Natural killer cell (primary cell): ENCODE data around the gene FBXW10B. TPM values are rescaled to one million over a fixed set of nuclear protein-coding genes. Genes with fewer than 3 reads are reported as not detected.

ENCODE experiments used
- ATAC-seq, 3 donors: fragments of 150-1000 bp in 2 of 3; fragments of 200-7000 bp in 1 of 3; cut with Tn5 transposase; 1 replicate in 1 of 3; 2 replicates in 2 of 3; pipeline ENCODE4 v1.10.0; 2021; ENCODE audit warnings: mild to moderate bottlenecking in 2 of 3, moderate library complexity in 2 of 3
- DNase-seq, 2 donors: peaks; one replicate each; pipeline versions ENCODE4 v3.0.0 to v3.0.0-alpha.2; 2013 to 2021; ENCODE audit warnings: mixed read lengths in 1 of 2
- H3K27ac ChIP-seq: one replicate; pipeline ENCODE4 v1.5.1; 2013; ENCODE audit warnings: mild to moderate bottlenecking, low read length
- H3K27me3 ChIP-seq: one replicate; pipeline ENCODE4 v1.6.1; 2013; ENCODE audit warnings: low read length; ENCODE audit not compliant: control insufficient read depth, insufficient read depth
- H3K36me3 ChIP-seq: one replicate; pipeline ENCODE4 v1.6.1; 2013; ENCODE audit warnings: low read length; ENCODE audit not compliant: control insufficient read depth, insufficient read depth
- H3K4me1 ChIP-seq: one replicate; pipeline ENCODE4 v1.6.1; 2013; ENCODE audit warnings: low read length; ENCODE audit not compliant: control insufficient read depth, insufficient read depth
- H3K4me3 ChIP-seq: one replicate; pipeline ENCODE4 v1.5.1; 2013; ENCODE audit warnings: low read length
- H3K9me3 ChIP-seq: one replicate; pipeline ENCODE4 v1.6.1; 2013; ENCODE audit warnings: low read length; ENCODE audit not compliant: control insufficient read depth, insufficient read depth
- H3K27ac Mint-ChIP-seq, 2 donors: one replicate each; pipeline ENCODE4 v1.8.0; 2022; ENCODE audit warnings: mild to moderate bottlenecking in 2 of 2, mixed read lengths in 2 of 2, moderate library complexity in 1 of 2
- H3K27me3 Mint-ChIP-seq, 2 donors: one replicate each; pipeline ENCODE4 v1.8.0; 2022; ENCODE audit warnings: low read depth in 2 of 2, mixed read lengths in 2 of 2
- H3K36me3 Mint-ChIP-seq: one replicate; pipeline ENCODE4 v1.8.0; 2022; ENCODE audit warnings: mixed read lengths
- H3K4me1 Mint-ChIP-seq, 2 donors: one replicate each; pipeline ENCODE4 v1.8.0; 2022; ENCODE audit warnings: mixed read lengths in 2 of 2
- H3K4me3 Mint-ChIP-seq: one replicate; pipeline ENCODE4 v1.8.0; 2022; ENCODE audit warnings: mild to moderate bottlenecking, moderate library complexity, mixed read lengths
- H3K9me3 Mint-ChIP-seq, 2 donors: one replicate each; pipeline ENCODE4 v1.8.0; 2022; ENCODE audit warnings: mixed read lengths in 2 of 2
- WGBS: methylation state at CpG from one replicate; pipeline ENCODE4 v1.1.7; 2013; ENCODE audit warnings: missing lambda C conversion rate; ENCODE audit not compliant: insufficient coverage; 5-methylcytosine and 5-hydroxymethylcytosine counted together
- intact Hi-C: fragments of 100-400 bp; cut with micrococcal nuclease; formaldehyde crosslinking; loops from one replicate; pipeline ENCODE4 v1.14.2; 2022
- total RNA-seq, 4 donors: library from RNA; stranded (reverse); fragments of 120-200 nt in 1 of 4; gene quantifications; one replicate each; pipeline versions ENCODE4 v1.2.3 to v1.2.4, GENCODE V29; 2013 to 2022
- TF ChIP-seq, protein P1 (sequence below): fragments of 200-600 bp; IDR thresholded peaks from one replicate; pipeline ENCODE4 v1.8.0; 2022; ENCODE audit warnings: antibody characterized with exemption

Gene FBXW10B
- total RNA-seq, 3 donors from 2014 or later (not counting 1 experiment from before 2014, with no cell fraction given) = 0.79 TPM; not detected in 2

DNA sequence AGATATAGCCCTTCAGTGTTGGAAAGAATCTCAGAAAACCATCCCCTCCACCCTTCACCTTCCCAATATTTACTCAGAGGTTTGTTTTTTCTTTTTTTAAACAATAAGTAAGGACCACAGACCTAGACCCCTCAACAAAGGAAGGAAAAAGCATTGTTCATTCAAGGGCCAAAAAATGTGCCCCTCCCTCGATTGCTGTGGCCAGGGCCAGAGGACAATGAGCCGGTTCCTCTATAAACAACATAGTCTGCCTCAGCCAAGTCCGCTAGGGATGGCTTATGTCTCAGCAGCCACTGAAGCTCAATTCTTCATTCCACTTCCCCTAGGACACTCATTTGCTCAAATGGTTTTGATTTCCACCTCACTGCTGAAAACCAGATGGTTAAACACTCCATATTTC is 40.6 kb upstream of the FBXW10B start:
- H3K36me3 Mint-ChIP-seq = no peaks in the 10 kb centered on the region
- H3K4me1 ChIP-seq = no peaks in the 10 kb centered on the region
- H3K27ac ChIP-seq = no peak overlapping the region
- no peak for DNase-seq
- H3K27me3 ChIP-seq = no peaks in the 10 kb centered on the region
- peaks cover 0 to 4% of the 10 kb centered on the region in 2 donors for H3K4me1 Mint-ChIP-seq
- intact Hi-C loops = no loop called here
- no peaks in the 10 kb centered on the region for H3K36me3 ChIP-seq
- TF ChIP-seq, protein P1, sequence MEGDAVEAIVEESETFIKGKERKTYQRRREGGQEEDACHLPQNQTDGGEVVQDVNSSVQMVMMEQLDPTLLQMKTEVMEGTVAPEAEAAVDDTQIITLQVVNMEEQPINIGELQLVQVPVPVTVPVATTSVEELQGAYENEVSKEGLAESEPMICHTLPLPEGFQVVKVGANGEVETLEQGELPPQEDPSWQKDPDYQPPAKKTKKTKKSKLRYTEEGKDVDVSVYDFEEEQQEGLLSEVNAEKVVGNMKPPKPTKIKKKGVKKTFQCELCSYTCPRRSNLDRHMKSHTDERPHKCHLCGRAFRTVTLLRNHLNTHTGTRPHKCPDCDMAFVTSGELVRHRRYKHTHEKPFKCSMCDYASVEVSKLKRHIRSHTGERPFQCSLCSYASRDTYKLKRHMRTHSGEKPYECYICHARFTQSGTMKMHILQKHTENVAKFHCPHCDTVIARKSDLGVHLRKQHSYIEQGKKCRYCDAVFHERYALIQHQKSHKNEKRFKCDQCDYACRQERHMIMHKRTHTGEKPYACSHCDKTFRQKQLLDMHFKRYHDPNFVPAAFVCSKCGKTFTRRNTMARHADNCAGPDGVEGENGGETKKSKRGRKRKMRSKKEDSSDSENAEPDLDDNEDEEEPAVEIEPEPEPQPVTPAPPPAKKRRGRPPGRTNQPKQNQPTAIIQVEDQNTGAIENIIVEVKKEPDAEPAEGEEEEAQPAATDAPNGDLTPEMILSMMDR = no peak
- 93% methylated on average over 3 of the region's 3 CpGs for WGBS
- ATAC-seq = no peak
- H3K27me3 Mint-ChIP-seq = no peaks in the 10 kb centered on the region
- no peak overlapping the region for H3K4me3 Mint-ChIP-seq
- H3K9me3 Mint-ChIP-seq = no peaks in the 10 kb centered on the region
- no peak overlapping the region for H3K4me3 ChIP-seq
- H3K27ac Mint-ChIP-seq = no peak overlapping the region
- H3K9me3 ChIP-seq = no peaks in the 10 kb centered on the region

DNA sequence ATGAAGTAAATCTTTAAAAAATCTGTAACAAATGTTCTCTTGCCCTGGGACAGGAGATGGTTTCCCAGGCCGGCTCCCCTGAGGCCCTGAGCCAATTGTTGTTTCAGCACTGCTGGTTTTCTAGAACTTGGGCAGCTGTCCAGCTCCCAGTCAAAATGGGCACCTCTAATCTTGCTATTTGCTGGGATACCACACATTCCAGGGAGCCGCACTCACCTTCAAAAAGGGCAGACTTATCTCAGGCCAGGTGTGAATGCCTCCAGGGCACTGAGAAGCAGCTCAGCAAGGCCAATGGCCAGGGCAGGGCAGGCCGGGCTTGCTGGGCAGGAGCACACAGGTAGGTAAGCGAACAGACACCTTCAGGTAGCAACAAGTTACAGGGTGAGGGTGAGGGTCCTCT is 40.2 kb upstream of the FBXW10B start:
- no peaks in the 10 kb centered on the region for H3K27me3 Mint-ChIP-seq
- H3K36me3 ChIP-seq = no peaks in the 10 kb centered on the region
- H3K27ac ChIP-seq = no peak overlapping the region
- ATAC-seq = no peak
- H3K4me3 ChIP-seq = no peak overlapping the region
- H3K9me3 Mint-ChIP-seq = no peaks in the 10 kb centered on the region
- no peaks in the 10 kb centered on the region for H3K36me3 Mint-ChIP-seq
- H3K27ac Mint-ChIP-seq = no peak overlapping the region
- H3K4me1 Mint-ChIP-seq = peaks cover 0 to 4% of the 10 kb centered on the region in 2 donors
- no peaks in the 10 kb centered on the region for H3K27me3 ChIP-seq
- TF ChIP-seq, protein P1 = no peak
- H3K9me3 ChIP-seq = no peaks in the 10 kb centered on the region
- intact Hi-C loops = no loop called here
- no peaks in the 10 kb centered on the region for H3K4me1 ChIP-seq
- no peak for DNase-seq
- WGBS = 97% methylated on average over 4 of the region's 4 CpGs
- H3K4me3 Mint-ChIP-seq = no peak overlapping the region

DNA sequence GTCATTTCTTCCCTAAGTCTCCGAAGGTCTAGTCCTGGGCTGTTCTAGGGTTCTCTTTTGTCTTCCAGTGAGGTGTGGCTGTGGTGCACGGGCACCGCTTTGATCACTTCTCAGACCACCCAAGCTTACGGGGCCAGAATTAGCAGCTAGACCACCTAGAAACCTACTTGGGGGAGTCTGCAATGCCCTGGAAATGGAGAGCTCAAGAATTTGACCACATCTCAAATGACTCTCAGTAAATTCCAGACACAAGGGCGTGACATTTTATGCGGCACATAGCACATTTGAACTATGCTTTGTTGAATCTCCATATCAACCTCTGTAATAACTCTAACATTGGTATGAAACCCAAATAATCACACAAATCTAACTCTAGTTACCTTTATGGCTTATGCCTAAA is 39.7 kb upstream of the FBXW10B start:
- intact Hi-C loops = no loop called here
- ATAC-seq = no peak

DNA sequence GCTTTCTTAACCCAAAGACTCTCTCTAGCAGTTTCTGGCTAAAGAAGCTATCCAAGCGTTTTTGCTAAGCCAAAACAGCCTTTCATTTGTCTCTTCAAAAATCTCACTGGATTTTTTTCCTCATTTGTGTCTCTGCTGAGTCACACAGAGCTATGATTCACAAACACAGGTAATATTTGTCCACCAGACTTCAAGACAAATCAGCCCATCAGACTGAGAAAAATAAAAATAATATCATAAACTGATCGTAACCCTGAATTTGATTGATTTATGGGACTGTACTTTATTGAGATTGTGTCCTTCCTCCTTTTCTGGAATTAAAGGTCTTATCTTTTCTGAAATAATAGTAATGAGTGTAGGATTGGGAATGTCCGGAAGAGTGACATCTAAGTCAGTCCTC is 38.8 kb upstream of the FBXW10B start:
- DNase-seq (no peak), ATAC-seq (no peak)
- Histone ChIP-seq H3K4me1 (no peaks in the 10 kb centered on the region), H3K36me3 (no peaks in the 10 kb centered on the region), H3K9me3 (no peaks in the 10 kb centered on the region), H3K27me3 (no peaks in the 10 kb centered on the region), H3K4me3 (no peak overlapping the region), H3K27ac (no peak overlapping the region)
- peaks cover 0 to 4% of the 10 kb centered on the region in 2 donors for H3K4me1 Mint-ChIP-seq
- WGBS = 100% methylated on average over 3 of the region's 3 CpGs
- no peak overlapping the region for H3K4me3 Mint-ChIP-seq
- TF ChIP-seq, protein P1 = no peak
- H3K27me3 Mint-ChIP-seq = no peaks in the 10 kb centered on the region
- no peaks in the 10 kb centered on the region for H3K36me3 Mint-ChIP-seq
- no peak overlapping the region for H3K27ac Mint-ChIP-seq
- H3K9me3 Mint-ChIP-seq = no peaks in the 10 kb centered on the region
- intact Hi-C loops = no loop called here

More for the DNA sequence above, 39.7 kb upstream of the FBXW10B start:
- Histone ChIP-seq H3K36me3 (no peaks in the 10 kb centered on the region), H3K9me3 (no peaks in the 10 kb centered on the region), H3K4me3 (no peak overlapping the region), H3K27me3 (no peaks in the 10 kb centered on the region), H3K4me1 (no peaks in the 10 kb centered on the region), H3K27ac (no peak overlapping the region)
- WGBS = 91% methylated on average over 6 of the region's 6 CpGs
- TF ChIP-seq, protein P1 = no peak
- Mint-ChIP-seq H3K4me3 (no peak overlapping the region), H3K4me1 (peaks cover 0 to 4% of the 10 kb centered on the region in 2 donors), H3K27ac (no peak overlapping the region), H3K9me3 (no peaks in the 10 kb centered on the region), H3K36me3 (no peaks in the 10 kb centered on the region), H3K27me3 (no peaks in the 10 kb centered on the region)
- no peak for DNase-seq
